ENCODE data around the gene ESPN.

Gene ESPN

DNA sequence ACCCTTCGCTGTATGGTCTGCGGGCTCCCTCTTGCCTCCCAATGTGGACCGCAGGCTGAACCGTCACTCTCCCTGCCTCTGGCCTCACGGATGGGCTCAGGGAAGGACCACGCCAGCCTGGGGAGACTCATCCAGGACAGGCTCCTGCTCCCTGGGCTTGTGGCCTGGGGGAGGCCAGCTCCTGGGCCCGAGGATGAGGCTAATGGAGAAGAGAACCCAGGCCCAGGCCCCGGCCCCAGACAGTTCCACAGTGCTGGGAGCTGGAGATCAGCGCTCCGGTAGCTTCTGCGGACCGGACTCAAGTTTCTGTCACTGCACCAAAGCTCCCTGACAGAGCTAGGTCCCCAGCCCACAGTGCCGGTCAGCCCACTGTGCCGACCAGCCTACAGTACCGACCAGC is 80.3 kb downstream of the ESPN start:
- TF ChIP-seq, protein P1, sequence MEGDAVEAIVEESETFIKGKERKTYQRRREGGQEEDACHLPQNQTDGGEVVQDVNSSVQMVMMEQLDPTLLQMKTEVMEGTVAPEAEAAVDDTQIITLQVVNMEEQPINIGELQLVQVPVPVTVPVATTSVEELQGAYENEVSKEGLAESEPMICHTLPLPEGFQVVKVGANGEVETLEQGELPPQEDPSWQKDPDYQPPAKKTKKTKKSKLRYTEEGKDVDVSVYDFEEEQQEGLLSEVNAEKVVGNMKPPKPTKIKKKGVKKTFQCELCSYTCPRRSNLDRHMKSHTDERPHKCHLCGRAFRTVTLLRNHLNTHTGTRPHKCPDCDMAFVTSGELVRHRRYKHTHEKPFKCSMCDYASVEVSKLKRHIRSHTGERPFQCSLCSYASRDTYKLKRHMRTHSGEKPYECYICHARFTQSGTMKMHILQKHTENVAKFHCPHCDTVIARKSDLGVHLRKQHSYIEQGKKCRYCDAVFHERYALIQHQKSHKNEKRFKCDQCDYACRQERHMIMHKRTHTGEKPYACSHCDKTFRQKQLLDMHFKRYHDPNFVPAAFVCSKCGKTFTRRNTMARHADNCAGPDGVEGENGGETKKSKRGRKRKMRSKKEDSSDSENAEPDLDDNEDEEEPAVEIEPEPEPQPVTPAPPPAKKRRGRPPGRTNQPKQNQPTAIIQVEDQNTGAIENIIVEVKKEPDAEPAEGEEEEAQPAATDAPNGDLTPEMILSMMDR (IDR thresholded peaks at IDR 0.05; ENCODE audit: insufficient read depth, low read depth, low read length, missing control alignments) = no peak
- DNase-seq (ENCODE audit: low read depth) = no peak
- H3K4me3 ChIP-seq (ENCODE audit: low read depth, low read length) = no peak overlapping the region

- DNase-seq (ENCODE audit: low read depth) = no peak
- H3K4me3 ChIP-seq (ENCODE audit: low read depth, low read length) = no peak overlapping the region
- TF ChIP-seq, protein P1 (IDR thresholded peaks at IDR 0.05; ENCODE audit: insufficient read depth, low read depth, low read length, missing control alignments) = no peak
Measured at GRCh38 chr1:6505367-6506209, 81.0 kb downstream of the ESPN start.

DNA sequence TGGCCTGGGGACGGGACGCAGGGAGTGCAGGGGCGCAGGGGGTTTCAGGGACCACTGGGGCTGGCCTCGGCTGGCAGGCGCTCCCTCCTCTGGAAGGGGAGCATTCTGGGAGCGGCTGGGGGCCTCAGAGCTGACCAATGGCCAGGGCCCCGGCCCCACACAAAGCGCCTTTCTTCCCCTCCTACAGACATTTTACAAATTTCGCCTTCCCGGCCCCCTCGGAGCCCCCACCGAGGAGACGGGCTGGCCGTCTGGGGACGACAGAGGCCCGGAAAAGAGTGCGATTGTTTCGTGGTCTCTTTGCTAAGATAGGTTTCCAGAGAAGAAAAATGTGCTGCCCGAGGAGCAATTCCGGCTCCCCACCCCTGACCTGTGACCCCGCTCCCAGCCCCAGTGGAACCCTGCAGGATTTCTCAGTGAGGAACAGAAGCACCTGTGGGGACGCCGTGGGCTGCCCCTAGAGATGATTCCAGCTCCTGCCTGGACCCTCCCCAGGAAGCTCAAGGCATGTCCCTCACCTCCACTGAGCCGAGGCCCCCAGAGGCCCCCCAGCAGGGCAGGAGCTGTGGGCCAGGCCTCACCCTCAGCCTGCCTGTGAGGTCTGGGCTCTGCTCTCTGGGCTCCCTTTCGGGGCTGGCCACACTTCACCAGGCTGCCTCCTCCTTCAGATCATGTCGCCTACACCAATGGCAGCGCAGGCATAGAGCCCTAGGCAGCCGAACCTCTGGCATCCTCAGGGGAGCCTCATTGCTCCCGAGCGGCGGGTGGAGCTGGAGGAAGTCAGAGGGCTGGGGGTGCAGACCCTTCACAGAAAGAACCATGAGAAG is 81.8 kb downstream of the ESPN start:
- TF ChIP-seq, protein P1 (IDR thresholded peaks at IDR 0.05; ENCODE audit: insufficient read depth, low read depth, low read length, missing control alignments) = no peak
- H3K4me3 ChIP-seq (ENCODE audit: low read depth, low read length) = no peak overlapping the region
- DNase-seq (ENCODE audit: low read depth) = no peak

DNA sequence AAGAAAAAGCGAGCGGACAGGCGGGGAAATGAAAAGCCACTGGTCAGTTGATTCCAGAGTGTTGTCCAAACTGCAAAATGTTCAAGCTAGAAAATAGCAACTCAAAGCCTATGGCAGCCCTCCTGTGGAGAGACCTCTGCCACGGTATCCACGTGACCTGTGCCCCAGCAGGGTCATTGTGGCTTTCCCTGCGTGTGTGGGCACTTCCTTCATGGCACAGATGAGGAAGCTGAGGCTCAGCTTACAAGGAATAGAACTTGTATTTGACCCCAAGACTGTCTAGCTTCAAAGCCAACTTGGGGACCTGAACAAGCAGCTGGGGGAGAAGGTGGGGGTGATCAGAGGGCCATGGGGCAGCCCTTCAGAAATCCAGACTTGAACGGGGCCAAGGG is 82.5 kb downstream of the ESPN start:
- TF ChIP-seq, protein P1 (IDR thresholded peaks at IDR 0.05; ENCODE audit: insufficient read depth, low read depth, low read length, missing control alignments) = no peak
- DNase-seq (ENCODE audit: low read depth) = no peak
- no peak overlapping the region for H3K4me3 ChIP-seq (ENCODE audit: low read depth, low read length)

DNA sequence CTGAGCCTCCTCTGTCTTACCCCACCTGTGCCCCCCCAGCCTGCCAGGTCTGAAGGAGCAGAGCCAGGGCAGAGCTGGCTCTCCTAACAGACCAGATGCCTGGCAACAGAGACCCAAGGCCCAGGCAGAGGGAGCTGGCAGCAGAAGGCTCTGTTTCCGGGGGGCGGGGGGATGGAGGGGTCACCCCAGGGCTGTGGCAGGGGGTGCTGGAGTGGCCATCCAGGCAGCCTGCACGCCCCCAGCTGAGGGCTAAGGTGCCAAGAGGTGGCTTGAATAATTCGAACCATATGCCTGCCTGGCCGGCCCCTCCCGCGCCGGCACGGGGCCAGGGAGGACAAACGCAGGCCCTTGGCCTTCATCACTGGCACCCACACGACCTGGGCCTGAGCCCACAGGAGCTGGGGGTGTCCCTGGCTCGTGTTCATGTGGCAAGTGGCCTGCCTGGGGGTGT is 82.9 kb downstream of the ESPN start:
- DNase-seq (ENCODE audit: low read depth) = no peak

GRCh38 chr1:6508154-6508815 is 83.7 kb downstream of the ESPN start:
- no peak for DNase-seq (ENCODE audit: low read depth)
- no peak overlapping the region for H3K4me3 ChIP-seq (ENCODE audit: low read depth, low read length)
- TF ChIP-seq, protein P1 (IDR thresholded peaks at IDR 0.05; ENCODE audit: insufficient read depth, low read depth, low read length, missing control alignments) = no peak

More for the DNA sequence above, 82.9 kb downstream of the ESPN start:
- TF ChIP-seq, protein P1 (IDR thresholded peaks at IDR 0.05; ENCODE audit: insufficient read depth, low read depth, low read length, missing control alignments) = no peak
- H3K4me3 ChIP-seq (ENCODE audit: low read depth, low read length) = no peak overlapping the region

Measured in GM12865 (cell line).